NT2/D1 (cell line): ENCODE results near the gene GRM7.

Experiments used
- DNase-seq: peaks from one replicate; pipeline ENCODE4 v3.0.0-alpha.2; 2011; ENCODE audit warnings: low read depth, low spot score
- H3K27me3 ChIP-seq: 2 replicates; pipeline ENCODE4 v1.6.0; 2011; ENCODE audit warnings: mild to moderate bottlenecking; ENCODE audit not compliant: insufficient read length, insufficient read depth
- H3K36me3 ChIP-seq: 2 replicates; pipeline ENCODE4 v1.6.1; 2011; ENCODE audit warnings: mild to moderate bottlenecking, low read length, mixed read lengths; ENCODE audit not compliant: insufficient read depth, insufficient read length
- H3K4me1 ChIP-seq: 2 replicates; pipeline ENCODE4 v1.5.1; 2011; ENCODE audit not compliant: insufficient read depth, insufficient read length
- H3K4me3 ChIP-seq: 2 replicates; pipeline ENCODE4 v1.5.1; 2011; ENCODE audit warnings: low read depth; ENCODE audit not compliant: insufficient read length
- H3K9ac ChIP-seq: 2 replicates; pipeline ENCODE4 v1.6.0; 2011; ENCODE audit warnings: low read depth; ENCODE audit not compliant: insufficient read length
- H3K9me3 ChIP-seq: 2 replicates; pipeline ENCODE4 v1.5.1; 2011; ENCODE audit warnings: mild to moderate bottlenecking, low read length; ENCODE audit not compliant: insufficient read depth
- SUZ12 ChIP-seq: IDR thresholded peaks from 2 replicates; pipeline ENCODE4 v1.6.1; 2011; ENCODE audit not compliant: insufficient read length, insufficient read depth; ENCODE audit errors: extremely low read depth
- YY1 ChIP-seq: IDR thresholded peaks from 2 replicates; pipeline ENCODE4 v1.6.1; 2011; ENCODE audit not compliant: insufficient read length, insufficient read depth
- ZNF274 ChIP-seq: IDR thresholded peaks from 2 replicates; pipeline ENCODE4 v1.6.1; 2011; ENCODE audit warnings: mild to moderate bottlenecking, low read depth, low read length

Gene GRM7

DNA sequence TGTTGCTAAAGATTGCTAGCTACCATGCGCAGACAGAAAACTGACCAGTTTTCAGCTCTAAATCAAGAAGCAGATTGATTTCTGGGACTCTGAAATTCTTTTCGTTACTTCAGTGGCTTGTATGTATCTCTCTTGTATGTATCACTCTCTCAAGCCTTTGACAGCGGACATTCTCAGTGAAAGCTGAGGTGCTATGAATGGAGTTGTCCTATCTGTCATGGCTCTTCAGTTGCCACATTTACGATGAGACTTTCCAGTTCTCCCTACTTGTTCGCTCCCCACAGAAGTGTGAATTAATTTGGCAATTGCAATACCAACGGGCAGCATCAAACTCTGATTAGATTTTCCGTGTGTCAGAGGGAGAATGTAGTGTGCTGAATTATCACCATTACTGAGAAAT lies 432.4 kb downstream of the GRM7 start:
- Histone ChIP-seq H3K36me3 (no peaks in the 10 kb centered on the region), H3K4me1 (no peaks in the 10 kb centered on the region), H3K9ac (no peak overlapping the region), H3K4me3 (no peak overlapping the region), H3K27me3 (no peaks in the 10 kb centered on the region), H3K9me3 (no peaks in the 10 kb centered on the region)
- TF ChIP-seq YY1 (no peak), SUZ12 (no peak), ZNF274 (no peak)
- DNase-seq = no peak

DNA sequence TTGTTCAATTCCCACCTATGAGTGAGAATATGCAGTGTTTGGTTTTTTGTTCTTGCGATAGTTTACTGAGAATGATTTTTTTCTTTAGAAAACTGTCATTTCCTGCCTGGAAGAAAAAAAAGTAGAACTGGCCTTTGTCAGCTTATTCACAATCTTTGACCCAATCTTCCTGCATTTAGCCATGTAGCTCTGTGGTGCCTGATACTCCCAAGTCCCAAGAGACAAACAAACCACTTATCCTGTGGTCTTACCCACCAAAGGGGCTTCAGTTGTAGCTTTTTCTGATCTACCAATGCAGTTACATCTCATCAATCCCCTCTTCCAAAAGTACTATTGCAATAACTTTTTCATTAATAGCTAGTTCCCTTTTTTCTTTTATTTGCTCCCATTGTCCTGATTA lies 444.6 kb downstream of the GRM7 start:
- DNase-seq = no peak
- no peaks in the 10 kb centered on the region for H3K36me3 ChIP-seq
- H3K27me3 ChIP-seq = no peaks in the 10 kb centered on the region
- no peaks in the 10 kb centered on the region for H3K9me3 ChIP-seq
- TF ChIP-seq SUZ12 (no peak), YY1 (no peak), ZNF274 (no peak)
- no peak overlapping the region for H3K4me3 ChIP-seq
- no peaks in the 10 kb centered on the region for H3K4me1 ChIP-seq
- no peak overlapping the region for H3K9ac ChIP-seq

DNA sequence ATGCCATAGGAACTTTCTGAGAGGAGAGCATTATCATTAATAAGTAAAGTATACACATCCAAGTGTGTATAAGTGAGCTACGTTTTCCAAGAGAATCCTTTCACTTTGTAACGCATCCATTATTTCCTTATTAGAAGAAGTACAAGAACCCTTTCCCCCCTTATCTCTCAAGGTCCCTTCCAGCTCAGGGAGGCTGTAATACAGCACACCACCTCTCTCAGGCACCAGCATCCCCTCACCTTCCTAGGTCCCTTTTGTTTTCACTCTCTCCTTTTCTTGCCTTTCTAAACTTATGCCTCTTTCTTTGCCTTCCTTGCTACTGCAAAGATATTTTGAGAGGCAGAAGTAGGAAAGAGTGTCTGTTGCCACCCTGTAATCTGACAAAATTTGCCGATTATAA lies 446.0 kb downstream of the GRM7 start:
- Histone ChIP-seq H3K36me3 (no peaks in the 10 kb centered on the region), H3K9ac (no peak overlapping the region)

DNA sequence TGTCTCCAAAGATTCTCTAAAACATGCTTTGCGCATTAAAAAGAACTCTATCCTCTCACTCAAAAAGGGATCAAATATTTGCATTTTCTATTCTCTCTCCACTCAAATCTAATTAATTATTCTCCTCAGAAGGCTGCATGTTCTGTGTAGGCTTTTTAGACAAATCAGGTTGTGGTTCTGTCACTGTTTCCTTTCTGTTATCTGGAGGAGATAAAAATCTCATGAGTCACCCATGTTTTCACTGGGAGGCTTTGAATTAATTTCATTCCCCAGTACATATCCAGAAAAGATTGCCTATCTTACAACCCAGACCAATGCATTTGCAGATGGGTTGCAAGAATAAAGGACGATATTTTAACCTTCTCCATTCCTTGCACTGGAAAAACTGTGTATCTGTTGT lies 446.5 kb downstream of the GRM7 start:
- H3K27me3 ChIP-seq = no peaks in the 10 kb centered on the region
- TF ChIP-seq SUZ12 (no peak), ZNF274 (no peak), YY1 (no peak)
- no peak for DNase-seq
- H3K9ac ChIP-seq = no peak overlapping the region
- H3K9me3 ChIP-seq = no peaks in the 10 kb centered on the region
- no peak overlapping the region for H3K4me3 ChIP-seq
- no peaks in the 10 kb centered on the region for H3K4me1 ChIP-seq
- H3K36me3 ChIP-seq = no peaks in the 10 kb centered on the region

More for the DNA sequence above, 446.0 kb downstream of the GRM7 start:
- no peak for TF ChIP-seq YY1
- no peak for TF ChIP-seq SUZ12
- no peak for TF ChIP-seq ZNF274
- no peak for DNase-seq
- Histone ChIP-seq H3K9me3 (no peaks in the 10 kb centered on the region), H3K4me3 (no peak overlapping the region), H3K4me1 (no peaks in the 10 kb centered on the region), H3K27me3 (no peaks in the 10 kb centered on the region)

DNA sequence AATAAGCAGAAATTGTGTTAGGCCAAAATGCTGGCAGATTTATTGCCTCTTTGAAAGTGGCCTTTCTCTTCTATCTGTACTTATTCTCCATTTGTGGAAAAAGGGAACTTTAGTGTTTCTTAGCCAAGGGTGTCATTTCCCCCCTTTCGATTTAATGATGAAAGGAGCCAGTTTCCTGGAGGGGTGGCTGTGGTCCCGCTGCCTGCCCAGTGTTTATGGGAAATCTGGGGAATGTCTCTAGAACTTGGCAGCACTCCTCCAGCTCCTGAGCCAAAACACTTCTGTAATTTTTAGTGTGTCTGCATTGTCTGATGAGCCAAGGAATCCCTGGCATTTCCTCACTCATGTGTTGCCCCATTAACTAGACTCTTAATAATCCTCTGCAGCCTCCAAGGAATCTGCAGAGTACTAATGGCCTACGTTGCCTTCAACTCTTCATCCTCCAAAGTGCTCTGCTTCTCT lies 448.8 kb downstream of the GRM7 start:
- TF ChIP-seq ZNF274 (no peak), SUZ12 (no peak), YY1 (no peak)

DNA sequence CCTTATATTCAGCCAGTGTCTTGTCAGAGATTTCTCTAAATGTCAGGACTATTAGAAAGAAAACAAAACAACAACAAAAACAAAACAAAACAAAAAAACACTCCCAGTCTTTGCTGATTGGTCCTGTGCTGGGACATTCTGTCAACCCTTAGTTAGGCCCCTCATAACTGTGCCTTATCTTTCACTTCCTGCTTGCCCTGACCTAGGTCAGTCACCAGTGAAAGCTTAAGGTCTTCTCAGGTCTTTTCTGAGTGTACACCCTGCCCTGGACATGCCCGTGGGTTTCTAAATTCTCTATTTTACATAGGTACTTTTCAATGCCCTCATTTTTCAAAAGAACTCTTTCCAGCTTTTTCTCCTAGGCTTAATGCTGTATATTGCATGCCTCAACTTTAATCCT lies 454.1 kb downstream of the GRM7 start:
- Histone ChIP-seq H3K9ac (no peak overlapping the region), H3K4me1 (no peaks in the 10 kb centered on the region), H3K27me3 (no peaks in the 10 kb centered on the region), H3K4me3 (no peak overlapping the region), H3K9me3 (no peaks in the 10 kb centered on the region), H3K36me3 (no peaks in the 10 kb centered on the region)
- DNase-seq = no peak
- TF ChIP-seq YY1 (no peak), ZNF274 (no peak), SUZ12 (no peak)

More for the DNA sequence above, 448.8 kb downstream of the GRM7 start:
- H3K4me3 ChIP-seq = no peak overlapping the region
- DNase-seq = peak; percentile 2
- H3K9ac ChIP-seq = no peak overlapping the region
- no peaks in the 10 kb centered on the region for H3K27me3 ChIP-seq
- H3K9me3 ChIP-seq = no peaks in the 10 kb centered on the region
- H3K36me3 ChIP-seq = no peaks in the 10 kb centered on the region
- H3K4me1 ChIP-seq = no peaks in the 10 kb centered on the region

DNA sequence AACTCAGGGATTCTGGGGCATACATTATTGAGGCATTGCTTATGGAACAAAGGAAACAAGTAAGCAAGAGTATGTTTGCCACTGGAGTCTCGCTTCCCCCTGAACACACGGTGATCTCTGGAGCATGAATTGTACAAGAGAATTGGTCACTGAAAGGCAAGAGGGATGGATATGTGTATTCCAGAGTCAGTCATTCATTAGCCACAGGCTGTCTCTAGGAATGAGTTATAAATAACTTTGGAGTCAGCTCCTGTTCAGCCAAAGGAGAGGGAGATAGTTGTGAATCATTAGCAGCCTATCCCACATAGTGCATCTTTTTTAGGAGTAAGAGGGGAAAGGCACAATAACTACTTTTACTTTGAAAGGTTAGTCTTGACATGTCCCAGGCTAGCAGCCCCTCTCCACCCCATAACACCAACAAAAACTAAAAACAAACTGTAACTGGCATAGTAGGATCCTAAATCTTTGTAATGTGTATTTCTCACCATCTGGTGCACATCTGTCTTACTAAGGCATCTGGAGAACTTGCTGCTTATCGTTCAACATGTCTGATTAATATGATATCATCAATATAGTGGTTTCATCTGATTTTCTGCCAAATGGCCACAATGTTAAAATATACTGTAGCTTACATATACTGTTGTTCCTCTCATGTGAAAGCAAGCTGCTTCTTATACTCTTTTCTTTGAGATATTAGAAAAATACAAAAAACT lies 462.2 kb downstream of the GRM7 start:
- TF ChIP-seq YY1 (no peak), ZNF274 (no peak), SUZ12 (no peak)
- Histone ChIP-seq H3K36me3 (no peaks in the 10 kb centered on the region), H3K9me3 (no peaks in the 10 kb centered on the region), H3K9ac (no peak overlapping the region), H3K4me3 (no peak overlapping the region), H3K4me1 (no peaks in the 10 kb centered on the region), H3K27me3 (no peaks in the 10 kb centered on the region)
- DNase-seq = no peak
